SJCRH30 (cell line): ENCODE results near the gene ASAH2B. TPM values are rescaled to one million over a fixed set of nuclear protein-coding genes. Genes with fewer than 3 reads are reported as not detected.
"Not testable (repeated sequence)": the region's sequence is repeated elsewhere in the genome, so short reads cannot be mapped to it uniquely, and the experiment has no call there.

Experiments used
- DNase-seq, 2 experiments: peaks; one replicate each; pipeline ENCODE4 v3.0.0-alpha.2; 2015 to 2020
- H3K27ac ChIP-seq: fragments of 250-450 bp; sonication (Bioruptor Pico); 2 replicates; pipeline ENCODE4 v1.5.1; 2020; ENCODE audit warnings: mild to moderate bottlenecking, moderate library complexity
- H3K27me3 ChIP-seq: fragments of 250-450 bp; sonication (Bioruptor Pico); 2 replicates; pipeline ENCODE4 v1.5.1; 2020; ENCODE audit warnings: mild to moderate bottlenecking, moderate library complexity
- H3K36me3 ChIP-seq: fragments of 250-450 bp; sonication (Bioruptor Pico); 2 replicates; pipeline ENCODE4 v1.5.1; 2020; ENCODE audit warnings: mild to moderate bottlenecking, moderate library complexity
- H3K4me1 ChIP-seq: fragments of 250-450 bp; sonication (Bioruptor Pico); 2 replicates; pipeline ENCODE4 v1.5.1; 2020; ENCODE audit warnings: mild to moderate bottlenecking, moderate library complexity
- H3K4me3 ChIP-seq: fragments of 250-450 bp; sonication (Bioruptor Pico); 2 replicates; pipeline ENCODE4 v1.5.1; 2020; ENCODE audit warnings: mild to moderate bottlenecking, moderate library complexity
- H3K9me3 ChIP-seq: fragments of 250-450 bp; sonication (Bioruptor Pico); replicated peaks from 2 replicates; pipeline ENCODE4 v1.5.1; 2020; ENCODE audit warnings: mild to moderate bottlenecking, moderate library complexity
- total RNA-seq: library from RNA; depleted of rRNA; stranded (reverse); fragments of >200 nt; shearing (Covaris generic); gene quantifications from 2 replicates; pipeline ENCODE4 v1.2.3, GENCODE V29; 2014; rRNA removed

Gene ASAH2B
- total RNA-seq, result 3.7 and 3.9 TPM in 2 replicates

DNA sequence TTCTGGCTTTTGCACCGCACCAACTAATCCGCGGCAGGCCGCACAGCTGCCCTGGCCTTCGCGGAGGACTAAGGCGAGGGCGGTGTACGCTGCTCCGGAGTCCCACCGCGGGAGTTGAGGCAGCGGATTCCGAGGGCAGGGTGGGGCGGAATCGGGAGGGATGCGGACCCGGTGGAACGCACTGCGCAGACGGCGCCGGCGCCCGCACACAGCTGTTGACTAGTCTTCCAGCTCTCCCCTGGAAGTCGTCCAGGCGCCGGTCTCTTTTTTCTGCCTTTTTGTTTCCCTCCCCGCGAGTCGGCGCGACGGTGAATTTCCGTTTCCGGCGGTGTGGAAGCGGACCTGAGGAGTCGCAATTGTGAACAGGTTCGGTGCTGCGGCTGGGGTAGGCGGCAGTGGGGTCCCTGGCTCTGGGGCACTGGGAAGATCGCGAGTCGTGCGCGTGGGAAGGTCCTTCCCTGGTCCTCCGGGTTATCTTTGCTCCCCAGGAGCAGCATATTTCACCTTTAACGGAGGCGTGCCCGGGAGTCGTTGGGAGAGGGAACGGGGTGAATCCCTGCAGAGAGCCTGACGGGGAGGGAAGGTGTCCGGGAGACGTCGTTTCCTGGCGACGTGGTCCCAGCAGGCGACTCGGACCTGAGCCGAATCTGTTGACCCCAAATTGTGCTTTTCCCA, at the start of gene ASAH2B:
Gene ASAH2B, plus strand, starts transcription at position 319 of the 675 bp plus-strand sequence. CDS start 5,195 bp downstream, outside the sequence.
- Histone ChIP-seq H3K27me3 (no peaks in the 10 kb centered on the region), H3K36me3 (no peaks in the 10 kb centered on the region), H3K4me3 (peak within 1 kb of the TSS; percentile 74), H3K27ac (peak within 1 kb of the TSS; percentile 79), H3K4me1 (no peaks in the 10 kb centered on the region), H3K9me3 (no peaks in the 10 kb centered on the region)
- DNase-seq, result peak; percentile 87 to 89

DNA sequence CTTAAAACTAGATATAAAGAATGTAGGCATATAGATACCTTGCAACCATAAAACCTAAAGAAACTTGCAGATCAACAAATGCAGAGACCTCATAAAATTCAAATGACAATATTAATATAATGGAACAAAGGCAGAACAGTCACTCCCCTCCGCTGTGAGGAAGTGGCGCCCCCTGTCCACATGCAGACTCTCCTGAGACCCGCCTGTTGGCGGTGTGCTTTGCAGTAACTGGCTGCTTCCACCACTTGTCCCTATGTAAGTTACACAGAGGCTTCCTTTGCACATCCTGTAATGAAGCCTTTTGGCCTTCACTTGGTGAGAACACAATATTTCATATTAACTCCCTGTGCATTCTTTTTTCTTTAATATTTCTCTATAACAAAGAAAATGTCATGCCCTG, 41.9 kb upstream of the ASAH2B start:
- not testable (repeated sequence) for H3K4me1 ChIP-seq, DNase-seq, H3K27ac ChIP-seq, H3K27me3 ChIP-seq, H3K4me3 ChIP-seq, H3K9me3 ChIP-seq, H3K36me3 ChIP-seq

DNA sequence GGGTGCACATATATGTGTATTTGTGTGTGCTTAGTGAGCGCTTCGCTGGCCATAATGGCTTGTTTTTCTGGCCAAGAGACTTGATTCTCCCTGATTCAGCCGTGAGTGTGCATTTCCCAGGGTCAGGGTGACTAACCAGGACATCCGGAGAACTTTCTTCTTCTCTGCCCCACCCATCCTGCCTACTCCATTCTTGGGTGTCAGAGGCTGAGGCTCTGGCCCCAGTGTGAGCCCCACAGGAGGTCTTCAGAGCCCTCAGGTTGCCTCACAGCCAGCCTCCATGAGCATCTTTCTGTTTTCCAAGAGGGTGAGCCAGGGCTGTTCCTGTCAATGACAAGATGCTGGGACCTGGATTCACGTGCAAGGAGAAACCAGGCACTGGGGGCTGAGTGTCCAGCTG, 37.8 kb upstream of the ASAH2B start:
- H3K9me3 ChIP-seq, result not testable (repeated sequence)

DNA sequence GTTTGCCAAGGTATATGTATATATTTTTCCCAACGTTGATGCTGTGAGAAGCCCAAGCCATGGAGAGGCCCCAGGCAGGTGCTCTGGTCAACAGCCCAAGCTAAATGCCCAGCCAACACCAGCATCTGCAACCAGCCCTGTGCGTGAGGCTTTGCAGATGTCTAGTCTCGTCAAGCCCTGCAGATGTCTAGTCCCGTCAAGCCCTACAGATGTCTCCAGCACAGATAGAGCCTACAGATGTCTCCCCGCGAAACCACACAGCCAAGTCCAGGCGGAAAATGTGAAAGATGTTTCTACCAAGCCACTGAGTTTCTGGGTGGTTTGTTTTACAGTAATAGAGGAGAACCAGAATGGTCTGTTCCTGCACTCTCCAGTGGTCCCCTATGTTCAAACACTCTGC, 36.7 kb upstream of the ASAH2B start:
- peak in 1 of 2 experiments; percentile 17 for DNase-seq
- H3K4me1 ChIP-seq, H3K9me3 ChIP-seq, H3K4me3 ChIP-seq, H3K27ac ChIP-seq, H3K27me3 ChIP-seq, H3K36me3 ChIP-seq: not testable (repeated sequence)

More for the DNA sequence above, 37.8 kb upstream of the ASAH2B start:
- H3K27me3 ChIP-seq, H3K36me3 ChIP-seq, H3K4me1 ChIP-seq, DNase-seq, H3K27ac ChIP-seq, H3K4me3 ChIP-seq: not testable (repeated sequence)

- not testable (repeated sequence) for H3K36me3 ChIP-seq
Observed at GRCh38 chr10:50704436-50705079, 35.2 kb upstream of the ASAH2B start.

DNA sequence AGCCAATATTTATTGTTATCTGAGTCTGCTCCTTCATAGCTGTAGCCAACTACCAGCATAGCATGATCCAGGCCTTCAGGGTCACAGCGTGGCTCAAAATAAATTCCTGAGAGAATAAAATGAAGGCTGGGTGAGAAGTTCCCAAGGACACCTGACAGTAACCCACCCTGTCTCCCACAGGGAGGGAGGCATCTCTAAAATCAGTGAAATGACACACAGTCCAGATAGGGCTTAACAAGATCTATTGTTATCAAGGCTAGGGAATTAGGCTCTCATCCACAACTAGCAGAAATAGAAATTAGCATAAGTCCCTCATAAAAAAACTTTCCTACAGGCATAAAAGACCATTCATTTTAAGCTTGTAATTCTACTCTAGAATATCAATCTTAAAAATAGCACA, 33.7 kb upstream of the ASAH2B start:
- not testable (repeated sequence) for H3K4me1 ChIP-seq, H3K36me3 ChIP-seq, H3K4me3 ChIP-seq, H3K27ac ChIP-seq, H3K9me3 ChIP-seq, H3K27me3 ChIP-seq, DNase-seq

More at GRCh38 chr10:50704436-50705079, 35.2 kb upstream of the ASAH2B start:
- H3K4me1 ChIP-seq, H3K4me3 ChIP-seq, H3K27ac ChIP-seq, H3K9me3 ChIP-seq, H3K27me3 ChIP-seq: not testable (repeated sequence)
- peak in 1 of 2 experiments; percentile 10 for DNase-seq

DNA sequence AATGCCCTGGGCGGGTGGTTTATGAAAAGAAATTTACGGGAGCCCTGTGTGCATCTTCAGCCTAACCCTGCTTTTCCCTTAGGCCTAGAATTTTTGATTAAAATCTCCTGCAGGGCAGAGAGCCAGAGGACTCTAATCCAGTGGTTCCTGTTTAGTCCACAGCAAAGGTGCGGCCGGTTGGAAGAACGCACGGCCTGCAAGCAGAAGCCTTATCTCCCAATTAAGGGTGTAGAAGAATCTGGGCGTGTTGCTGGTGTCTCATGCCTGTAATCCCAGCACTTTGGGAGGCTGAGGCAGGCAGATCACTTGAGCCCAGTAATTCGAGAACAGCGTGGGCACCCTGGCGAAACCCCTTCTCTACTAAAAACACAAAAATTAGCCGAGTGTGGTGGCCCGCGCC, 29.5 kb upstream of the ASAH2B start:
- DNase-seq, H3K9me3 ChIP-seq, H3K27me3 ChIP-seq, H3K4me1 ChIP-seq, H3K4me3 ChIP-seq, H3K36me3 ChIP-seq, H3K27ac ChIP-seq: not testable (repeated sequence)

DNA sequence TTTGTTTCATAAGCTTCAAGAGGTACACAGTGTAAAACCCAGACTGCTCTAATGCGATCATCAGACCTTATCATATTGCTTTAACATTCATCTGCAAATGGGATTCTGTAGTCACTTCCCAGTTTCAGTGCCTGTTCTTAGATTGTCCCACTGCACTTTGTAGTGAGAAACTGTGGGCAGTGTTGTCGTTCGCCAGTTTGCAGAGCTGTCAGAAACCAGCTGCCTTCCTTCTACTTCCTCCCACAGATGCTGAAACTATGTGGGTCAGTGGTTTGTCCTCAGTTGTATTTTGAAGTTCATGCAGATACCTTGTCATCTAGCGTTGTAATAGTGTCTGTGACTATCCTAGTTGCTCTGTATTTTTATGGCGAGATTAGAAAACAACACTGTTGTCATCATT, 15.9 kb upstream of the ASAH2B start:
- not testable (repeated sequence) for DNase-seq, H3K4me1 ChIP-seq, H3K27me3 ChIP-seq, H3K4me3 ChIP-seq, H3K9me3 ChIP-seq, H3K36me3 ChIP-seq, H3K27ac ChIP-seq

DNA sequence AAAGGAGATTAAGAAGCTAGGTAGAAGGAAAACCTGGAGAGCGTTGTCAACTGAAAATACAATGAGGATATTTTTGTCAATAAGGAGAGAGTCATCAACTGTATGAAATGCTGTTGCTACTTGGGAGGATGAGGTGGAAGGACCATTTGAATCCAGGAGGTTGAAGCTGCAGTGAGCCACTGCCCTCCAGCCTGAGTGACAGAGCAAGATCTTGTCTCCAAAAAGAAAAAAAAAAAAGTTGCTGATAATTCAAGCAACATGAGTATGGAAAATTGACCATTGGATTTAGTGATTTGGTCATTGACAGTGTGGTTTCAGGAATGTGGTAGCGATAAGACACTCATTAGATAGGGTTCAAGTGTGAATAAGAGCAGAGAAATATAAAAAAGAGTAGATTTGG, 11.6 kb upstream of the ASAH2B start:
- not testable (repeated sequence) for H3K4me1 ChIP-seq, H3K27ac ChIP-seq, DNase-seq, H3K9me3 ChIP-seq, H3K4me3 ChIP-seq, H3K36me3 ChIP-seq, H3K27me3 ChIP-seq

GRCh38 chr10:50738987-50739617, 634 bp upstream of the ASAH2B start:
- H3K27me3 ChIP-seq, H3K9me3 ChIP-seq, DNase-seq, H3K36me3 ChIP-seq, H3K4me1 ChIP-seq: not testable (repeated sequence)
- H3K27ac ChIP-seq, result peak overlapping the region; percentile 79
- H3K4me3 ChIP-seq, result peak overlapping the region; percentile 74

GRCh38 chr10:50740293-50740648, 535 bp downstream of the ASAH2B start:
- Histone ChIP-seq H3K27ac (peak overlapping the region; percentile 79), H3K9me3 (no peaks in the 10 kb centered on the region), H3K36me3 (no peaks in the 10 kb centered on the region), H3K27me3 (no peaks in the 10 kb centered on the region), H3K4me3 (peak overlapping the region; percentile 74), H3K4me1 (no peaks in the 10 kb centered on the region)
- peak; percentile 24 to 56 for DNase-seq

GRCh38 chr10:50742820-50743219, 3.1 kb downstream of the ASAH2B start:
- H3K9me3 ChIP-seq, H3K36me3 ChIP-seq, DNase-seq, H3K4me3 ChIP-seq, H3K27me3 ChIP-seq, H3K4me1 ChIP-seq, H3K27ac ChIP-seq: not testable (repeated sequence)

DNA sequence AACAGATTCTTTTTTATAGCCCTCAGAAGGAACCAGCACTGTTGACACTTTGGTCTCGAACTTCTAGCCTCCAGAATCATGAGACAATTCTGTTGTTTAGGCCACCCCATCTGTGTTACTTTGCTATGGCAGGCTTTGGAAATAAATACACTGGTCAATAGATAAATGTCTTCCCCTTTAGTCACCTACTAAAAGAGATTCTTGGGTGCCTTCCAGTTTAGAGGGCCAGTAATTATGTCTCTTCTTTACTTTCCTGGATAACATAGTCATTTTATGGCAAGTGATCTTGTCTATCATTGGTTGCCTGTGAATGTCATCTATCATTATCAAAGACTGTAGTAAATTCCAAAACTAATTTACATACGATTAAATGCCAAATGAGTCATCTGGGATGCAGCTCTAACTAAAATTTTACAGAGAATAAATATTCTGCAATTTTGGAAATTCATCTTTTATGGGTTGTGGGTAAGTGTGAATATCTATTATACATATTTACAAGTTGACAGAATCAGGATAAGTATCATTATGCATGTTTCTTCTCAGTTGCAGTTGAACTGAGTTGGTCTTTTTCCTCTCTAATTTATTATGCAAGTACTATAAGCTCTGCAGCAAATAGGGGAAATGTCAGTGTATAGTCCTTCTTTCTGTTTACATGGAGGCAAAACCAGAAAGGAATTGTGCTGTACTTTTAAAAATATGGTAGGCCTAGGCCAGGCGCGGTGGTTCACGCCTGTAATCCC, 27.2 kb downstream of the ASAH2B start:
- H3K36me3 ChIP-seq, H3K9me3 ChIP-seq, H3K4me1 ChIP-seq, H3K27ac ChIP-seq, H3K27me3 ChIP-seq, H3K4me3 ChIP-seq, DNase-seq: not testable (repeated sequence)

DNA sequence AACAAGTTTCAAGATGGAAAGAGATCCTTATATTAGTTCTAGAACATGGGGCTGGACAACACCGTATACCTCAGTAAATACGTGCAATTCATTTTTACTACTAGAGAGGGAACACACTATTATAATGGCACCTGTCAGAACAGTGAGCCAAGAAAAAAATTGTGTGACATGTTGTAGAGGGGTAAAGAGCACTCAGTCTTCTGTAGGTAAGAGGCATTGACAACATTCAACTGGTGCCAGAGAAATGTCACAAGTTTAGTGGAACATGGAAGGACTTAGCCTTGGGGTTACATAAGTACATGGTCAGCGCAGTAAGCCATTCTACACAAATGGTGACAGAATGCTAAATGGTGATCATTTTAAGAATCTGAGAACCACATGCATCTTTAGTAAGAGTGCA, 32.3 kb downstream of the ASAH2B start:
- H3K4me1 ChIP-seq, DNase-seq, H3K27me3 ChIP-seq, H3K36me3 ChIP-seq, H3K27ac ChIP-seq, H3K9me3 ChIP-seq, H3K4me3 ChIP-seq: not testable (repeated sequence)

GRCh38 chr10:50774868-50775267, 35.1 kb downstream of the ASAH2B start:
- H3K27ac ChIP-seq, H3K4me1 ChIP-seq, DNase-seq, H3K9me3 ChIP-seq, H3K4me3 ChIP-seq, H3K27me3 ChIP-seq, H3K36me3 ChIP-seq: not testable (repeated sequence)
